Neuron (in vitro differentiated cells): Measurements from ENCODE around the gene TAOK2.
"Not testable (repeated sequence)": the region's sequence is repeated elsewhere in the genome, so short reads cannot be mapped to it uniquely, and the experiment has no call there.

Experiments
- H2AFZ ChIP-seq: one replicate; pipeline ENCODE4 v1.6.1; 2013; ENCODE audit warnings: low read depth, mild to moderate bottlenecking, inconsistent platforms, low read length, moderate library complexity
- H3K27me3 ChIP-seq: one replicate; pipeline ENCODE4 v1.6.1; 2013; ENCODE audit warnings: low read length; ENCODE audit not compliant: insufficient read depth
- H3K36me3 ChIP-seq: one replicate; pipeline ENCODE4 v1.6.1; 2013; ENCODE audit warnings: low read length; ENCODE audit not compliant: insufficient read depth
- H3K4me1 ChIP-seq: one replicate; pipeline ENCODE4 v1.6.1; 2013; ENCODE audit warnings: low read length; ENCODE audit not compliant: insufficient read depth
- H3K4me3 ChIP-seq: 2 replicates; pipeline ENCODE4 v1.5.1; 2013; ENCODE audit warnings: mild to moderate bottlenecking, low read length, moderate library complexity
- H3K9me3 ChIP-seq: one replicate; pipeline ENCODE4 v1.6.1; 2013; ENCODE audit warnings: low read length

The TAOK2 gene

DNA sequence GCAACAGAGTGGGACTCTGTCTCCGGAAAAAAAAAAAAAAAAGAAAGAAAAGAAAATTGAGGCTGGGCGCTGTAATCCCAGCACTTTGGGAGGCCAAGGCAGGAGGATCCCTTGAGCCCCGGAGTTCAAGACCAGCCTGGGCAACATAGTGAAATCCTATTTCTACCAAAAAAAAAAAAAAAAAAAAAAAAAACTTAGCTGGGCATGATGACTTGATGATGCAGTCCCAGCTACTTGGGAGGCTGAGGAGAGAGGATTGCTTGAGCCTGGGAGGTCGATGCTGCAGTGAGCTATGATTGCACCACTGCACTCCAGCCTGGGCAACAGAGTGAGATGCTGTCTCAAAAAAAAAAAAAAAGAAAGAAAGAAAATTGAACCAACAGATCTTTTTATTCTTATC, 44.3 kb downstream of the TAOK2 start:
- not testable (repeated sequence) for H3K36me3 ChIP-seq, H3K4me3 ChIP-seq, H3K9me3 ChIP-seq, H2AFZ ChIP-seq, H3K4me1 ChIP-seq, H3K27me3 ChIP-seq

DNA sequence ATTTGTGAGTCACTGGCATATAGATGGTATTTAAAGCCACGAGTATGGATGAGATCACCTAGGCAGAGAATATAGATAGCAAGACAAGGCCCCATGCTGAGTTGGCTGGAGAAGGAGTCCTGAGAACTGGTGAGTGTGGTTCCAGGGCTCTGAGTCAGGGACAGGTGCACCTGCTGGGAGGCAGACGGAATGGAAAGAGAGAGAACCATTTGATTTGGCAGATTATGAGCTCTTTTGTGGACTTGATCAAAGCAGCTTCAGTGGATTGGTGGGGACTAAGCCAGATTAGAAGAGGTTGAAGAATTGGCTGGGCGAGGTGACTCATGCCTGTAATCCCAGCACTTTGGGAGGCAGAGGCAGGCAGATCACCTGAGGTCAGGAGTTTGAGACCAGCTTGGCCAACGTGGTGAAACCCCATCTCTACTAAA, 45.1 kb downstream of the TAOK2 start:
- Histone ChIP-seq H3K27me3 (no peaks in the 10 kb centered on the region), H3K36me3 (no peaks in the 10 kb centered on the region), H3K4me1 (no peaks in the 10 kb centered on the region), H3K9me3 (no peaks in the 10 kb centered on the region), H3K4me3 (no peak overlapping the region), H2AFZ (no peak overlapping the region)

GRCh38 chr16:30022887-30023286, 49.2 kb downstream of the TAOK2 start, which contains the start of gene C16orf92:
C16orf92 (plus strand) TSS chr16:30023198; CDS start chr16:30023341, 143 bp downstream.
- H3K4me3 ChIP-seq, result no peak within 1 kb of the TSS
- H2AFZ ChIP-seq, result no peak within 1 kb of the TSS
- H3K4me1 ChIP-seq, result no peaks in the 10 kb centered on the region
- H3K36me3 ChIP-seq, result no peaks in the 10 kb centered on the region
- H3K9me3 ChIP-seq, result no peaks in the 10 kb centered on the region
- peaks cover 5% of the 10 kb centered on the region for H3K27me3 ChIP-seq

GRCh38 chr16:30023586-30023985, 49.9 kb downstream of the TAOK2 start:
- H3K36me3 ChIP-seq, result no peaks in the 10 kb centered on the region
- peaks cover 5% of the 10 kb centered on the region for H3K27me3 ChIP-seq
- H2AFZ ChIP-seq, result no peak overlapping the region
- no peaks in the 10 kb centered on the region for H3K4me1 ChIP-seq
- no peak overlapping the region for H3K4me3 ChIP-seq
- no peaks in the 10 kb centered on the region for H3K9me3 ChIP-seq

DNA sequence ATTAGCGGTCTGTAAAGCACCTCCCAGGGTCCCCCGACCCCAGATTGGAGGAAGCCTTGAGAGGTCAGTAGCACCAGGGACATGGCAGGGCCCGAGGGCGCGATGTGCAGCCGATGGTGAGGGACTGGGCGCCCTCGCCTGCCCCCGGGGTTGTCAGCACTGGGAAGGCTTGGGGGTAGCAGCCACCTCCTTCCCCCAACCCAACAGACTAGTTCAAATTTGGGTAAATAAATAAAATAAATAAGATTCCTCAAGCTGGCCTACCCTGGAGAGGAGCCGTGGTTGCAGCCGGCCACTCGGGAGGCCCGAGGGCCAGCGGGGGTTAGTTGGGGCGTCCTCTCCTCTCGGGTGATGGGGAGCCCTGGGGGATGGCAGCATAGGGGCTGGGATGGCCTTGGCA, 50.8 kb downstream of the TAOK2 start:
- Histone ChIP-seq H2AFZ (no peak overlapping the region), H3K4me3 (no peak overlapping the region), H3K27me3 (peaks cover 6% of the 10 kb centered on the region), H3K9me3 (no peaks in the 10 kb centered on the region), H3K36me3 (no peaks in the 10 kb centered on the region), H3K4me1 (no peaks in the 10 kb centered on the region)

DNA sequence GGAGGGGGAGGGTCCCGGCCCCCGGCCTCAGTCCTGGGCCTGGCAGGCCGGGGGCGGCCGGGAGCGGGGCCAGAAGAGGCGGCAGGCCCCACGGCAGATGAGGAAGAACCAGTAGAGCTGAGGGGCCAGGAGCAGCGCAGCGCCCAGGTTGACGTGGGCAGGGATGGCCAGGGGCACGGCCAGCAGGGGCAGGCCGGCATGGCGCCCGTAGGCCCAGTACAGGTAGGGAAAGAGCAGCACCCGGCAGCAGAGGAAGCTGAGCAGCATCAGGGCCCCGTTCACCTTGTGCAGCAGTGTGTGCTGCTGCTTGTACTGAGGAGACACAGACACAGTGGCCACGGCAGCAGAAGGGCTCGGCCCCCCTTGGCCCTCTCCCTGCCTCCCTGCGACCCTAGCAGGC, 51.5 kb downstream of the TAOK2 start:
- H2AFZ ChIP-seq, result no peak overlapping the region
- H3K4me3 ChIP-seq, result no peak overlapping the region
- peaks cover under 1% of the 10 kb centered on the region for H3K4me1 ChIP-seq
- no peaks in the 10 kb centered on the region for H3K9me3 ChIP-seq
- H3K36me3 ChIP-seq, result no peaks in the 10 kb centered on the region
- peaks cover 8% of the 10 kb centered on the region for H3K27me3 ChIP-seq

DNA sequence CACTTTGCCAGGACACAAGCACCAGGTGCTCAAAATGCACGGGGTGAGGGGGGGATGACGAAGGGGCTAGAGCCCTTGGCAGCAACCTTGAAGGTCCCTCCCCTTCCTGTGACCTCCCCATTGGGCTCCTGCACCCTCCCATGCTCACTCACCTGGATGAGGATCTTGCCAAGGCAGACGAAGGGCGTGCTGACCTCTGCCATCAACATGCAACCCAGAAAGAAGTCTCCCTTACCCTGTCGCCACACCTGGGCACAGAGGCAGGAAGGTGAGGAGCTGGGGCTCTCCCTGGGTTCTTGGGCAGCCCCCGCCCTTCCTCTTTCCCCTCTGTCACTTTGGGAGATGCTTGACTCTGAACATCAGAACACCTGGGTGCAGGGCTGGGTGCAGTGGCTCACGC, 51.9 kb downstream of the TAOK2 start:
- Histone ChIP-seq H3K9me3 (no peaks in the 10 kb centered on the region), H3K4me1 (peaks cover 3% of the 10 kb centered on the region), H2AFZ (no peak overlapping the region), H3K4me3 (no peak overlapping the region), H3K36me3 (no peaks in the 10 kb centered on the region), H3K27me3 (peaks cover 8% of the 10 kb centered on the region)

- Histone ChIP-seq H3K4me1 (peaks cover 8% of the 10 kb centered on the region), H3K27me3 (peaks cover 9% of the 10 kb centered on the region), H3K36me3 (no peaks in the 10 kb centered on the region), H2AFZ (no peak overlapping the region), H3K9me3 (no peaks in the 10 kb centered on the region), H3K4me3 (no peak overlapping the region)
Measured at GRCh38 chr16:30026449-30026848, 52.8 kb downstream of the TAOK2 start.

GRCh38 chr16:30027588-30028437, 54.1 kb downstream of the TAOK2 start:
- H3K27me3 ChIP-seq, result peaks cover 12% of the 10 kb centered on the region
- H3K36me3 ChIP-seq, result no peaks in the 10 kb centered on the region
- no peak overlapping the region for H3K4me3 ChIP-seq
- peaks cover 17% of the 10 kb centered on the region for H3K4me1 ChIP-seq
- H3K9me3 ChIP-seq, result no peaks in the 10 kb centered on the region
- H2AFZ ChIP-seq, result no peak overlapping the region

DNA sequence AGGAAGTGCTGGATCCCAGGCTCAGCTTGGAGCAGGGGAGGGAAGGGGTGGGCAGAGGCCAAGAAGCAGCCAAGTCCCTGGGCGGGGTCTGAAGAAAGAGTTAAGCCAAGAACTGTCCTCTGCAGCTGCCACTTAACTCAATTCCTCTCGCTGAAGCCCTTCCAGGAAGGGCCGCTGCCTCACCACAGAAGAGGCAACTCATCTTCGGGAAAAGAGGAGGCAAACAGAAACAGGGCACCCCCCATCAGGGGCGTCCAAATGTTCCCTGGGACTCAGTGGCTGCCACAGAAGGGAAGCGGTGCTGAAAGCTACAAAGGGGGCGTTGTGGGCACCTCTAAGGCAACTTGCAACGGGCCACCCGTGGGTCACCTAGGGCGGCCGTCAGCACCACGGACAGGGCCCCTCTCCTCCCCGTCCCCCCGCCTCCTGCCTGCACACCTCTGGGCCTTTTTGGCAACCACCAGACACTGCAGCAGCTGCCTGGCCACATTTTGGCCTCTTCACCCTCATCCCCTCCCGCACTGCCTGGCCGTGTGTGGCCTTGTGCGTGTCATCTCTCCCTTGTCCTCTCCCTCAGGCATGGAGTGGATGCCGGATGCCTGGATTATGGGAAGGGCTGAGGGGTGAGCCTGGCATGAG, 54.9 kb downstream of the TAOK2 start:
- Histone ChIP-seq H3K9me3 (no peaks in the 10 kb centered on the region), H3K27me3 (peaks cover 12% of the 10 kb centered on the region), H3K4me1 (peaks cover 17% of the 10 kb centered on the region), H3K4me3 (no peak overlapping the region), H2AFZ (no peak overlapping the region), H3K36me3 (no peaks in the 10 kb centered on the region)

DNA sequence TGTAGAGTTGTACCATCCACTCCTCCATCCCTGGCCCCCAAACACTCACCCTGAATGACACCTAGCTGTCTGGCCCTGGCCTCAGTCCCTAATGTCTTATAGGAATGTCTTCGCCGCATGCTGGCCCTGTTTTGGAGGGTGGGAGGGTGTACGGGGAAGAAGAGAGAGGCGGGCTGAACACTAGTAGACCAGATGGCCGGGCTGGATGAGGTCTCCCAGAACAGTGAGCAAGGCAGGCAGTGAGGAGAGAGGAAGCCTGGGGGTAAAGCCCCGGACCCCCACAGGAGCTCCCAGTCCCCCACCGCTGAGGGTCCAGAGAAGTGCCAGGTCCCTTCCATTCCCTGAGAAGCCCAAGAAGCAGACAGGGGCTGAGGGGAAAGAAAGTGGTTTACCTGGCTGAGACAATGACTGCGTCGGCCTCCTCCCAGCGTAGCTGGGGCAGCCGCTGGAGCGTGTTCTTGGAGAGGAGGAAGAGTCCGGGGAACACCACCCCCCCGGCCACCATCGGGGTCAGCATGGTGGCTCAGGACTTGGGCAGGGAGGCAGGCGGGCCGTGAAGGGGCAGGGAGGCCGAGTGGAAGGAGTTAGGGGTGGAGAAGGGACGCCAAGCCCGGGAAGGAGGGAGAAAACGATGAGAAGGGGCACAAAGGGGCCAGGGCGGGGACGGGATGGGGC, 56.5 kb downstream of the TAOK2 start:
- H3K36me3 ChIP-seq, result no peaks in the 10 kb centered on the region
- peak overlapping the region; percentile 31 for H2AFZ ChIP-seq
- peaks cover 17% of the 10 kb centered on the region for H3K4me1 ChIP-seq
- H3K9me3 ChIP-seq, result no peaks in the 10 kb centered on the region
- H3K4me3 ChIP-seq, result peak overlapping the region; percentile 42
- peaks cover 12% of the 10 kb centered on the region for H3K27me3 ChIP-seq

DNA sequence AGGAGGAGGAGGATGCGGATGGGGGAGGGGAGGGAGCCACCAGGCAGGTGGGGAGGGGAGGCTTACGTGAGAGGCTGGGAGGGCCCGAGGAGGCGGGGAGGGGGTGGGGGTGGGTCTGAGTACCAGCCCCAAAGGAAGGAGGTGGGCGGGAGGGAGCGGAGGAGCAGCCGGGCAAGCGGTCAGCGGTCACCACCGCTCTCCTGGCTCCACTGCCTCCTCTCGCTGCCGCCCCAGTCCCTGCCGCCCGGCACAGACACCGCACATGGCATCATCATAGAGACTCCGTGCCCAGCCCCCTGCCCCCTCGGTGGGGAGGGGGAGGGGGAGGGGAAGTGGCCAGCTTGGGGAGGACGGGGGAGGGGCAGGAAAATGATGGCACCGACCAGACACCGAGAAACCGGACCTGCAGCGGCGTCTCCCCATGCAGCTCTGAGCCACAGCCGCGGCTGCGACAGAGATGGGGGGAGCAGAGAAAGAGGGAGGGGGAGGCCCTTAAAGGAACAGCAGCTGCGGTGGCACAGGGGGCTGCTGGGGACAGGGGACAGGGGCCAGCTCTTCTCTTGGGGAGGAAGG, 57.3 kb downstream of the TAOK2 start, which contains the start of gene TLCD3B:
TLCD3B (minus strand) TSS at position 431 of the 573 bp plus-strand sequence. CDS start 744 bp downstream, outside the sequence.
- Histone ChIP-seq H3K36me3 (no peaks in the 10 kb centered on the region), H2AFZ (peak within 1 kb of the TSS; percentile 35), H3K4me1 (peaks cover 17% of the 10 kb centered on the region), H3K4me3 (peak within 1 kb of the TSS; percentile 42), H3K27me3 (peaks cover 7% of the 10 kb centered on the region), H3K9me3 (no peaks in the 10 kb centered on the region)

GRCh38 chr16:30031477-30031918, 57.8 kb downstream of the TAOK2 start:
- Histone ChIP-seq H3K36me3 (no peaks in the 10 kb centered on the region), H3K9me3 (no peaks in the 10 kb centered on the region), H3K27me3 (peaks cover 7% of the 10 kb centered on the region), H2AFZ (peak overlapping the region; percentile 35), H3K4me3 (peak overlapping the region; percentile 42), H3K4me1 (peaks cover 17% of the 10 kb centered on the region)
